Measurements from ENCODE around the gene TASOR.
"Not testable (repeated sequence)": the region's sequence is repeated elsewhere in the genome, so short reads cannot be mapped to it uniquely, and the experiment has no call there.

Gene TASOR, protein sequence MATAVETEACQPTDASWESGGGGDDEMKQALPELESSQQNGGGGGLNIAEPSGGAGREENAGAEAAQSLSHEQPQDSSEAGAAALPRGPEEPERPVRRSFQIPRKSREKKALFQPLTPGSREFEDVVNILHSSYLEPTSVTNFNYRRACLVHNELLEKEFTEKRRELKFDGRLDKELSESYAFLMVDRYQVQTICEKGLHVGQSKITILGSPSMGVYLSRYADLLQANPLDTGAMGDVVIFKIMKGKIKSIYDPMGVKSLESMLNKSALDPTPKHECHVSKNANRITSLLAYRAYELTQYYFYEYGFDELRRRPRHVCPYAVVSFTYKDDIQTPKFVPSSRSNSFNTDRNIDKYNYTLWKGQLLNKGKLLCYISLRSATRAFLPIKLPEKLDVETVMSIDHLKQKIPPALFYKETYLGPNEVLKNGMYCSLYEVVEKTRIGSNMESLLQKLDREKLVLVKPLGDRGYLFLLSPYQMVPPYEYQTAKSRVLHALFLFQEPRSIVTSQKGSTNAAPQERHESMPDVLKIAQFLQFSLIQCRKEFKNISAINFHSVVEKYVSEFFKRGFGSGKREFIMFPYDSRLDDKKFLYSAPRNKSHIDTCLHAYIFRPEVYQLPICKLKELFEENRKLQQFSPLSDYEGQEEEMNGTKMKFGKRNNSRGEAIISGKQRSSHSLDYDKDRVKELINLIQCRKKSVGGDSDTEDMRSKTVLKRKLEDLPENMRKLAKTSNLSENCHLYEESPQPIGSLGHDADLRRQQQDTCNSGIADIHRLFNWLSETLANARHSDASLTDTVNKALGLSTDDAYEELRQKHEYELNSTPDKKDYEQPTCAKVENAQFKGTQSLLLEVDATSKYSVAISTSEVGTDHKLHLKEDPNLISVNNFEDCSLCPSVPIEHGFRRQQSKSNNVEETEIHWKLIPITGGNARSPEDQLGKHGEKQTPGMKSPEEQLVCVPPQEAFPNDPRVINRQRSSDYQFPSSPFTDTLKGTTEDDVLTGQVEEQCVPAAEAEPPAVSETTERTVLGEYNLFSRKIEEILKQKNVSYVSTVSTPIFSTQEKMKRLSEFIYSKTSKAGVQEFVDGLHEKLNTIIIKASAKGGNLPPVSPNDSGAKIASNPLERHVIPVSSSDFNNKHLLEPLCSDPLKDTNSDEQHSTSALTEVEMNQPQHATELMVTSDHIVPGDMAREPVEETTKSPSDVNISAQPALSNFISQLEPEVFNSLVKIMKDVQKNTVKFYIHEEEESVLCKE (N-terminal part only)

DNA sequence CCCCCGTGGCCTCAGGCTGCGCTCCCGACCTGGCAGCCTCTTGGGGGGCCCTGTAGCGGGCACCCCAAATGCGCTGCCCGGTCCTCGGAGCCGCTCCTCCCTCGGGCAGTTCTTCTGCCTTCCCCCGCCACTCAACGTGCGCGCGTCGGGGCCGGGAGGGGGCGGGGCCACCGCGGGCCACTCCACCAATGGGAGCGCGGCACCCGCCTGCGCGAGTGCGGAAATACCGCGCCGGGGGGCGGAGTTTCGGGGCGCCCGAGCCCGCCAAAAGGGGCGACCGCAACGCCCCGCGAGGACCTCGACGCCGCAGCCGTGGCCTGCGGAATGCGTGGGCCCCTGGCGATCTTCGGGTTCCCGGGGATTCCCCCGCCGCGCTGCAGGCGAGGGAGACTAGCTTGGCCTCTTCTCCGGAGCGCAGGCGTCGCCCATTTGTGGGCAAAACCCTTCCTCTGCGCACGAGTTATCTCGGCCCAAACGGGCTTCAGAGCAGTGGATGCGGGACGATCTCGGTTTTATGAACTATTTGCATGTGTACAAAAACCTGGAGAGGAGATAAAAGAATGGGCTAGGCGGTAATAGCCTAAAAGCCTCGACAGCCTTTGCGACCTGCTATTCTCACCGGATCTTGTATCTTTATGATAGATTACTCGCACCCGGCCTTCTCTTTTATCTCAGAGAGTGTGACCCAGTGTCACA is at the start of gene TASOR:
TSS of gene TASOR (minus strand) at position 144 of the 696 bp plus-strand sequence. CDS start 259 bp downstream, outside the sequence.
- peak; percentile 56 for DNase-seq (ENCODE audit: low spot score)

DNA sequence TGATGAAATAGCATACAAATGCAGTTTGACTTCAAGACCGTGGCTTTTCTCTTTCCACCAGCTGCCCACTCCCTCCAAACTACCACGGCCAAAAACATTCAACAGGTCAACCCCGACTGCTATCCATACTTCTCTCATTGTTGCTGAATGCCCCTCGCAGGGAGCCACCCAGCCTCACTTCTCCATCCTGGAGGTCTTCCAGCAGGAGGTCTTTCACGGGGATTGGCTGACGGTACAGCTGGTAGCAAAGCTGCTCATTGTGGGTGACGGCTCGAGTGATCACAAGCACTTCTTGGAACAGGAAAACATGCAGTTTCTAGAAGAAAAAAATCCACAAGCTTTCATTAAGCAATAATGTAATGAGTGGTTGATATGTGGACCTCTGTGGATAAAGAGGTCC is 49.0 kb upstream of the TASOR start:
- no peak for DNase-seq (ENCODE audit: low spot score)

DNA sequence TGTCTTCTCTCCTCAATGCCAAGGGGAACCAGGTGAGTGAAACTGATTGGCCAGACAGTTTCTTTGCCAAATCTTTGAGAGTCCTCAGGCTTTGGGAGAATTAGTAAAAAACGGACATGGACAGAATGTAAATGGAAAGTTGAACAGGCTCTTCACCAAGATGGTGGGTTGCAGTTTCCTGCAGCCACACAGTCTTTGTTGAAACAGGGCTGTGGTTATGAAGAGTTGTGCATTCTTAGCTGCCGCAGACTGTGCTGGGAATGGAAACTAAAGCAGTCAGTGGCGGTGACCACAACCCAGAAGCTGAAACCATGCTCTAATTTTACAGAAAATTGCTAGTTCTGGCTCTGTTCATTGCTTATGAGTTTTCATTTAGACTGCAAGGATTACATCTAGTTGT is 42.1 kb upstream of the TASOR start:
- DNase-seq (ENCODE audit: low spot score) = no peak

DNA sequence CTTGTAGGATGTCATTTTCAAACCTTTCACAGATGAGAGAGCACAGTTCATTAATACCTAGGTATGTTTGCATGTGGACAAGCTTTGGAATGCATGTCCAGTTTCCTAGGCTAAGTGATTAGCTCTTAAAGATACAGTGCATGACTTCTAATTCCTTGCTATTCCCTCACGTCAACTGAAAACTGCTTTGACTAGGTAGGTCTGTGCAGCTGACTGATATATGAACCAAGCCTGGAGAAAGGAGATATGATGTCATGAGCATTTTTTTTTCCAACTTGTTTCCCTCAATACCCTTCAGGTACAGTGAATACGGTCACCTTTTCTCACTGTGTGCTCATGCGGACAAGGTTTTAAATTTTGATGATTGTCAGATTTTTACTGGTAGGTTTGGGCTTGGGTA is 41.6 kb upstream of the TASOR start:
- no peak for DNase-seq (ENCODE audit: low spot score)

DNA sequence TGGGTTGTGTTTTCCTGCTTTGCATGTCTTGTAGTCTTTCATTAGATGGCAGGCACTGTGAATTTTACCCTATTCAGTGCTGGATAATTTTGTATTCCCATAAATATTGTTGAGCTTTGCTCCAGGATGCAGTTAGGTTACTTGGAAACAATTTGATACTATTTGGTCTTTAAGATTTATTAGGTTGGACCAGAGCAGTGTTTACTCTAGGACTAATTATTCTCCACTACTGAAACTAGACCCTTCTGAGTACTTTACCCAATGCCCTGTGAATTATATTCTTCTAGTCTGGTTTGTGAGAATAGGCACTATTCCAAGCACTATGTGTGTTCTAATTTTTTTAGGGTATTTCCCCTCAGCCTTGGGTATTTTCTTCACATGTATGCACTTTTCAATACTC is 37.8 kb upstream of the TASOR start:
- no peak for DNase-seq (ENCODE audit: low spot score)

DNA sequence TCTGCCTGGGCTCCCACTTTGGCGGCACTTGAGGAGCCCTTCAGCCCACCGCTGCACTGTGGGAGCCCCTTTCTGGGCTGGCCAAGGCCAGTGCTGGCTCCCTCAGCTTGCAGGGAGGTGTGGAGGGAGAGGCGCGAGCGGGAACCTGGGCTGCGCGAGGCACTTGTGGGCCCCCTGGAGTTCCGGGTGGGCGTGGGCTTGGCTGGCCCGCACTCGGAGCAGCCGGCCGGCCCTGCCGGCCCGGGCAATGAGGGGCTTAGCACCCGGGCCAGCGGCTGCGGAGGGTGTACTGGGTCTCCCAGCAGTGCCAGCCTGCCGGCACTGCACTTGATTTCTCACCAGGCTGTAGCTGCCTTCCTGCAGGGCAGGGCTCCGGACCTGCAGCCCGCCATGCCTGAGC is 35.7 kb upstream of the TASOR start:
- DNase-seq (ENCODE audit: low spot score) = not testable (repeated sequence)

DNA sequence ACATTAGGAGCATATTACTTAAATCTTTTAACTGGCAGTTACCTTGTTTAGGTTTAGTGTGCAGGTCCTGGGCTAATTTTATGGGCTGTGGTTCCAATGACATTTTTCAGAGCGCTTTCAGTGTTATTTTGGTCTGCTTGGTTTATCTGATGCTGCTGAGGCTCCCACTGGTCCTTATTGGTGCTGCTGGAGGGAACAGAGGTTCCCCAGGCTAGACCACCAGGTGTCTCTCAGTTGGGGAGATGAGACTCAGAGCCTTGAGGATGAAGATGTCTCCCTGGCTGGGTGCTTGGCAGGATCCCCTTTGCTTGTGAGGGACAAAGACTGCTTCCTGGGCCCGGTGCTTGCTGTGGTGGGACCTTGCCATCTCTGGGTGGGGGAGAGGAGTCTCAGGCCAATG is 28.3 kb upstream of the TASOR start:
- no peak for DNase-seq (ENCODE audit: low spot score)

DNA sequence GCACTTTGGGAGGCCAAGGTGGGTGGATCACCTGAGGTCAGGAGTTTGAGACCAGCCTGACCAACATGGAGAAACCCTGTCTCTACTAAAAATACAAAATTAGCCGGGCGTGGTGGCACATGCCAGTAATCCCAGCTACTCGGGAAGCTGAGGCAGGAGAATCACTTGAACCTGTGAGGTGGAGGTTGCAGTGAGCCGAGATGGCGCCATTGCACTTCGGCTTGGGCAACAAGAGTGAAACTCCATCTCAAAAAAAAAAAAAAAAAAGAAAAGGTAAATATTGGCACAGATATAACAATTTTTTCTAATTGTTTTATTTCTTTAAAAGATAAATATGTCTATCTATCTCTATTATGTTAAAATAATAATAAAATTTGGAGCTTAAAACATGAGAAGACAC is 24.3 kb upstream of the TASOR start:
- not testable (repeated sequence) for DNase-seq (ENCODE audit: low spot score)

DNA sequence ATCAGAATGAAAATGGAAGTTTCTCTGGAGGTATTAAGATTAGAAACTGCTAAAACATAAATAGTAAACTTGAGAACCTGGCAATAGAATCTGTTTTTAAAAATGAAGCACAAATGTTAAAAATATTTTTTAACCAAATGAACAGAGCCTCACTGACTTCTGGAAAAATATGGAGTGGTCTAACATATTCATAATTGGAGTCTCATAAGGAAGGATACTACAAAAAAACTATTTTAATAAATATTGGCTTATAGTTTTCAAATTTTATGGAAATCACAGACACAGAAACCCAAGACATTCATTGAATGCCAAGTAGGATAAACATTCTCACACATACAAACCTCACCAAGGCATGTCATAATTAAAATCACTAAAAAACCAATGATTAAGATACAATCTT is 23.6 kb upstream of the TASOR start:
- DNase-seq (ENCODE audit: low spot score) = no peak

DNA sequence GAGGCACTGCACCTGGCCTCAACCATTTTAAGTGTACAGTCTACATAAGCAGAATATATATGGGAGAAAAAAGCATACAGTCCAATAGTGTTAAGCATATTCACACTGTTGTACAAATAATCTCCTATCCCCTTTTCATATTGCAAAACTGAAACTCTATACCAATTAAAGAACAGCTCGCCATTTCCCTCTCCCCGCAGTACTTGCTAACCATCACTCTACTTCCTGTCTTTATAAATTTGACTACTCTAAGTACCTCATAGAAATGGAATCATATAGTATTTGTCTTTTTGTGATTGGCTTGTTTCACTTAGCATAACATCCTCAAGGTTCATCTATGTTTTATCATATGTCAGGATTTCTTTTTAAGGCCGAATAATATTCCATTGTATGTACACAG is 21.6 kb upstream of the TASOR start:
- DNase-seq (ENCODE audit: low spot score) = no peak

DNA sequence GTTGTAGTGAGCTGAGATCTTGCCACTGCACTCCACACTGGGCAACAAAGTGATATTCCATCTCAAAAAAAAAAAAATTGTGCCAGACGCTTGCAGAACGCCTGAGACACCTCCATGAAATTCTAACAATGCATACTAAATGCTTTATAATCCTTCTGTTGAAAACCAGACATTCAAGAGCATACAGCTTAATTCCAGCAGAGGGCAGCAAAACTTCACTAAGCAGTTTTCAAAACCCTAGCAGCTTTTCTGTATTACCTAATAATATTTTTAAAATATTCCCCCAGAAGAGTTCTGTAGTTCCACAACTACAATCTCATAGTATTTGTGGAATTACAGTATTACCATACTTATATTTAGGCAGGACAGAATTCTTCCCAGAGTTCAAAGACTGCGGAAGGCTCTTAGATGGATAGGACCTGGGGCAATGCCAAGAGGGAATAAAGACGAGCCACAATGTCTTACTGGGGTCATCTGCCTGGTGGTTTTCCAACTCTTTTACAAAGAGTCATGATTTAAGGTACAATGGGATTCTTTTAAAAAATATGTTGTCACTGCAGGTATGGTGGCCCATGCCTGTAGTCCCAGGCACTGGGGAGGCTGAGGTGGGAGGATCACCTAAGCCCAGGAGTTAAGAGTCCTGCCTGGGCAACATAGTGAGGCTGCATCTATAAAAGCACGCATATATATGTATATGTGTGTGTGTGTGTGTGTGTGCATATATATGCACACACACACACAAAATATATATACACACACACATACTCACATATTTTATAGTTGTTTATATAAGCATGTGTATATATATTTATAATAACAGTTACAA is 19.6 kb upstream of the TASOR start:
- peak; percentile 15 for DNase-seq (ENCODE audit: low spot score)

DNA sequence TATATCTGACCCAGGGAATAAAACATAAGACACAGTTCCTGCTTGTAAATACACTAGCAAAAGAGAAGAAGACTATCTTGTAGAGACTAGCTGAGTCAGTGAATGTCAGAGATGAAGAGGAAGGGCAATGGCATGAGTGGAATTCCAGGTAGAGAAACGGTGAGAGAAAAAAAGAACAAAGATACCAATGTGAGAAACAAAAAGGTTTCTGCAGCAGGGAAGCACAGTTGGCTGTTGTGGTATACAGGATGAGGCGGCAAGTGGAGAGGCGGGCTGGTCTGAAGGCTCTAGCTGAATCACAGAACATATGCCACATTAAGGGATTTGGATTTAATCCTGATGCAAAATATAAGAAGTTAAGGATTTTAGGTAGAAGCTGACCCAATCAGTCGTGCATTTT is 17.1 kb upstream of the TASOR start:
- no peak for DNase-seq (ENCODE audit: low spot score)

DNA sequence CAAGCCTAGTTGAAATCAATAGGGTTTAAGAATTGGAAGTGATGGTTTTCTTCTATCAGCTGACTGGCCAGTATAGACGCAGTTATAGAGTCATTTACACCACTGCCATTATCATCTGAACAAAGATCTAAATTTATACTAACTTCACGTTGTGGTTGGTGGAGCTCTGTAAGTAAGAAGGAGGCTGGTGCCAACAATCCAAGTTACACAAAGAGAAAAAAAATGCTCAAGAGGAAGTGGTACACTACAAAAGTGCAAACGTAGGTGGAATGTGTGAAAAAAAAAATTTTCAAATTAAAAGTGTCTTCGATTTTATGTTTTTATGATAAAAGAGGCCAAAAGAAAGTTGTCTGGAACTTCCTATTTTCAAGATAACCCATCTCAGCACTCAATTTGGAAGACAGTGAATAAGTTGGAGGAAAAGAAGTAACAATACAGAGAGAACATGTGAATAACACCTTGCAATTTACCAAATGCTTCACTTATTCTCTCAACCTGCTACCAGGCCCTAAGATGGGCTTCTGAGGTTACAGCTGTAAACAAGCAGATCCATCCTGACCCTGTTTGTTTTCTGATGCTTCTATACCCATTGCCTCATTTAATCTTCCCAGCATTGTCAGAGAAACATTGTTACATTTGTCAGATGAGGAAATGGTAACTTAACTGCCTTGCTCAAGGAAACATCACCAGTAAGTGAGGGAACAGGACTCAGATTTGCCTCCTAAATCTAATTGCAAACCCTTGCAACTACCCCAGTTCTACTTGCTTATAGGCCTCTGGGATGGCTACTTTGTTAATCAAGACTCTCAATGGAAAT is 12.0 kb upstream of the TASOR start:
- no peak for DNase-seq (ENCODE audit: low spot score)

DNA sequence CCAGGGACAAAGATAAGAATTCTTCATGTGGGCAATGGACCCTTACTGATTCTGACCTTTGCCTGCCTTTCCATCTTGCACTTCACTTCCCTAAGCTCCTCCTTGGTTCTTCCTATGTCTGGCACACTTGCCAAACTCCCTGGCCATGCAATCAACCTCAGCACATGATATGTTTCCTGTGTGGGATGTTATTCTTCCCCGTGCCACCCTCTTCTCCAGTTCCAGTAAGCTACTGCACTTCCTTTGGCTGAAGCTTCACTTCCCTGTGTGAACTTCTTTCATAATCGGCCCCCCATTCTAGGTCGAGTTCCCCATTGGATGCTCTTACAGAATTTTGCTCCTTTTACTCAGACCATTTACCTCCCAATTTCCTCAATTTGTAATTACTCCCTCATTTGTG is 10.7 kb upstream of the TASOR start:
- no peak for DNase-seq (ENCODE audit: low spot score)

DNA sequence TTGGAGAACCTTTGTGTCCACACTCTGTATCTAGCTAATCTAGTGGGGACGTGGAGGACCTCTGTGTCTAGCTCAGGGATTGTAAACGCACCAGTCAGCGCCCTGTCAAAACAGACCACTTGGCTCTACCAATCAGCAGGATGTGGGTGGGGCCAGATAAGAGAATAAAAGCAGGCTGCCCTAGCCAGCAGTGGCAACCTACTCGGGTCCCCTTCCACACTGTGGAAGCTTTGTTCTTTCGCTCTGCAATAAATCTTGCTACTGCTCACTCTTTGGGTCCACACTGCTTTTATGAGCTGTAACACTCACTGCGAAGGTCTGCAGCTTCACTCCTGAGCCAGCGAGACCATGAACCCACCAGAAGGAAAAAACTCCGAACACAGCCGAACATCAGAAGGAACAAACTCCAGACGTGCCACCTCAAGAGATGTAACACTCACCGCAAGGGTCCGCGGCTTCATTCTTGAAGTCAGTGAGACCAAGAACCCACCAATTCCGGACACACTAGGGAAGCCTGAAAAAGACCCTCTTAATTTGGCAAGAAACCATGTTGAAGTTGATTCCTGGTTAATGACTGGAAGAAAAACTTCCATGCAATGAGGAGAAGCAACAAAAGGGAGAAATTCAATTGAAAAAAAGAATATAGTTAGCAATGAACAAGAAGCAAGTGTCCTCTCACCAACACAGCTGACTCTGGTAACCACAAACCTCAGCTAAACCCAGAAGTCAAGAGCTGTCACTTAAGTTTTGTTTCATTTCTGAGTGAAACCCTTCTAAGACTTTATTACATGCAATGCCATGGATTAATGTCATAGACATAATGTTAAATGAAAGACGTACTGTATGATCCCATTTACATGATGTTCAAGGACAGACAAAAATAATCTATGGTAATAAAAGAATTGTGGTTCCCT is 9.7 kb upstream of the TASOR start:
- DNase-seq (ENCODE audit: low spot score) = not testable (repeated sequence)

DNA sequence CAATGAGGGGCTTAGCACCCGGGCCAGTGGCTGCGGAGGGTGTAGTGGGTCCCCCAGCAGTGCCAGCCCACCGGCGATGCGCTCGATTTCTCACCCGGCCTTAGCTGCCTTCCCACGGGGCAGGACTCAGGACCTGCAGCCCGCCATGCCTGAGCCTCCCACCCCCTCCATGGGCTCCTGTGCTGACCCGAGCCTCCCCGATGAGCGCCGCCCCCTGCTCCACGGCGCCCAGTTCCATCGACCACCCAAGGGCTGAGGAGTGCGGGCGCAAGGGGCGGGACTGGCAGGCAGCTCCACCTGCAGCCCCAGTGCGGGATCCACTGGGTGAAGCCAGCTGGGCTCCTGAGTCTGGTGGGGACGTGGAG is 8.9 kb upstream of the TASOR start:
- DNase-seq (ENCODE audit: low spot score) = not testable (repeated sequence)

DNA sequence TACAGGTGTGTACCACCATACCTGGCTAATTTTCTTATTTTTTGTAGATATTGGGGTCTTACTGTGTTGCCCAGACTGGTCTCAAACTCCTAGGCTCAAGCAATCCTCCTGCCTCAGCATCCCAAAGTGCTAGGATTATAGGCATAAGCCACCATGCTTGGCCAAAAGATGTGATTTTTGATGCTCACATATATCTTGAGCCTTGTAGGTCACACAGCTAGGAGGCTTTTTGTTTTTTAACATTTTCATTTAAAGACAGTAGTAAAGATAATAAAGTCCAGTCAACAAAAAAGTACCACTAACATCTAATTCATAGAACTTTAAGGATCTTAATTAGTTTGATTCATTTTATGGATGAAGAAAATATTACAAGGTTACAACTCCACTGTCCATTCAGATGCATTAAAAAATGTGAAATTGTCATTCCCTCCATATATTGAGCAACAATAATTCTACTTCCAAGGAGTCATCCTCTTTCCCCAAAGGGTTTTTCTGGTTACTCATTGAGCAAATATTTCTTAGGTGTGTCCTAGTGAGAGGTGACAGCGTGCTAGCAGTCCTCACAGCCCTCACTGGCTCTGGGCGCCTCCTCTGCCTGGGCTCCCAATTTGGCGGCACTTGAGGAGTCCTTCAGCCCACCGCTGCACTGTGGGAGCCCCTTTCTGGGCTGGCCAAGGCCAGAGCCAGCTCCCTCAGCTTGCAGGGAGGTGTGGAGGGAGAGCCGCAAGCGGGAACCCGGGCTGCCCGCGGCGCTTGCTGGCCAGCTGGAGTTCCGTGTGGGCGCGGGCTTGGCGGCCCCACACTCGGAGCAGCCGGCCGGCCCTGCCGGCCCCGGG is 8.3 kb upstream of the TASOR start:
- no peak for DNase-seq (ENCODE audit: low spot score)

DNA sequence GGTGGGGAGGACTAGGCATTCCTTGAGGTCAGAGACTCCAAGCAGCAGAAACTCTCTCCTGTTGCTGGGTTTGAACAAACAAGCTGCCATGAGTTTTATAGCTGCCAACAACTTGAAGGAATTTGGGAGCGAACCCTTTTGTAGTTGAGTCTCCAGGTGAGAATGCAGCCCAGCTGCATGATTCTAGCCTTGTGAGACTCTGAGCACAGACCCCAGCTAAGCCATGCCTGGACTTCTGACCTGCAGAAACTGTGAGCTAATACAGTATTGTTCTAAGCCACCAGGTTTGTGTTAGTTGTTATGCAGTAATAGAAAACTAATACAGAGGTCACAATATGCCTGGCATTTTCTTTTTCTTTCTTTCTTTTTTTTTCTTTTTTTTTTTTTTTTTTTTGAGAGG is 6.2 kb upstream of the TASOR start:
- DNase-seq (ENCODE audit: low spot score) = no peak
